Raji (cell line): ENCODE results near the gene LCE1C.

Source experiments
- POLR2A ChIP-seq: IDR thresholded peaks from 2 replicates; pipeline ENCODE4 v1.6.1; 2011; ENCODE audit warnings: low read depth, low read length, control low read depth; ENCODE audit not compliant: insufficient read depth

The LCE1C gene

GRCh38 chr1:152776361-152776760 lies 30.1 kb downstream of the LCE1C start:
- TF ChIP-seq POLR2A: no peak

GRCh38 chr1:152774875-152775274 lies 31.6 kb downstream of the LCE1C start, which contains the start of gene LCE1F:
LCE1F (plus strand) TSS chr1:152775140; CDS start chr1:152776372, 1,232 bp downstream.
- TF ChIP-seq POLR2A: no peak

DNA sequence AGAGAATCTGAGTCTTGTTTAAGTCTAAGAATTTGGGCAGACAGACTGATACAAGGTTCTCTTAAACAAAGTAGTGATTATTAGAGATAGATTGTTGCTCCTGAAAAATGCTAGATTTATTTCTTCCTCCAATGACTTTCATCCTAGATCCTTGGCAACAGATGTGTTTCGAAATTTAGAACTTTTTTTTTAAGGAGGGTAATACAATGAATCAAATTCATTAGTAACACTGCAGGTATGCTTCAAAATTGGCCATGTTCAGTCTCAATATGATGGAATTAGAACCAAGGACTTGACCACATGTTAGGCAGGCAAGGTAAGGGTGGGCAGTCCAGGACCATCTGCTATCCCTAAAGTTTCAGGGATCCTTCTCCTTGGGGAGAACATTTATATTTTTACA lies 36.0 kb downstream of the LCE1C start:
- TF ChIP-seq POLR2A: no peak

GRCh38 chr1:152768847-152769533 lies 37.5 kb downstream of the LCE1C start:
- no peak for TF ChIP-seq POLR2A

DNA sequence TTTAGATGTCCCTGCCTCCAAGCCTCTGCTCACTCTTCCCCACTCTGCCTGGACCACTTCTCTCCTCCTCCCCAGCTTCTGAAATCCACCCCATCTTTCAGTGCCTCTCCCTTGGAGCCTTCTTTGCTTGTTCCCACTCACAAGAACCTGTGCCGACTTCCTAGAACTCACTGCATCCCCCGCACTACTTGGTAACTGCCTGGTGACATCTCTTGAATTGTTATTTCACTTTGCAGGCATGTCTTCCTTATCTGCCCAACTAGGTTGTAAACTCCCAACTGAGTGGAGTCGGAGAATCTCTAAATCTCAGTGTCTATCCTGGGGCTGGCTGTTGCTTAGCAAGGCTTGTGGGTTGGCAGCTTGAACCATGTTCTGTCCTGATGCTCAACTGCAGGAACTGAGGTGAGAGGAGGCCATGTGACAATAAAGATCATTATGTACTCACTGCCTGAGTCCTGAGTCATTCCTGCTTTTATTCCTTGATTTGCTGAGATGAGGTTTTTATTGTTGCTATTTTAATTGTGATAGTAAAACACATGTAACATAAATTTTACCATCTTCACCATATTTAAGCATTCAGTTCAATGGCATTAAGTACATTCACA lies 44.7 kb downstream of the LCE1C start:
- TF ChIP-seq POLR2A: no peak

DNA sequence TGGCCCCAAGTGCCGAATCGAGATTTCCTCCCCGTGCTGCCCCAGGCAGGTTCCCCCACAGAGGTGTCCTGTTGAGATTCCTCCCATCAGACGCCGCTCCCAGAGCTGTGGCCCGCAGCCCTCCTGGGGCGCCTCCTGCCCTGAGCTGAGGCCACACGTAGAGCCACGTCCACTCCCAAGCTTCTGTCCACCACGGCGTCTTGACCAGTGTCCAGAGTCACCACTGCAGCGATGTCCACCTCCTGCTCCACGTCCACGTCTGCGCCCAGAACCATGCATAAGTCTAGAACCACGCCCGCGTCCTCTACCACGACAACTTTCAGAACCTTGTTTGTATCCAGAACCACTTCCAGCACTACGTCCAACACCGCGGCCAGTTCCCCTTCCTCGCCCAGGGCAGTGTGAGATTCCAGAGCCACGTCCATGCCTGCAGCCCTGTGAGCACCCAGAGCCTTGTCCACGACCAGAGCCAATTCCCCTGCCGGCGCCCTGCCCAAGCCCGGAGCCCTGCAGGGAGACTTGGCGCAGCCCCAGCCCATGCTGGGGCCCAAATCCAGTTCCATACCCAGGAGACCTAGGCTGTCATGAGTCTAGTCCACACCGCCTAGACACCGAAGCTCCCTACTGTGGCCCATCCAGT lies 45.8 kb downstream of the LCE1C start:
- no peak for TF ChIP-seq POLR2A

DNA sequence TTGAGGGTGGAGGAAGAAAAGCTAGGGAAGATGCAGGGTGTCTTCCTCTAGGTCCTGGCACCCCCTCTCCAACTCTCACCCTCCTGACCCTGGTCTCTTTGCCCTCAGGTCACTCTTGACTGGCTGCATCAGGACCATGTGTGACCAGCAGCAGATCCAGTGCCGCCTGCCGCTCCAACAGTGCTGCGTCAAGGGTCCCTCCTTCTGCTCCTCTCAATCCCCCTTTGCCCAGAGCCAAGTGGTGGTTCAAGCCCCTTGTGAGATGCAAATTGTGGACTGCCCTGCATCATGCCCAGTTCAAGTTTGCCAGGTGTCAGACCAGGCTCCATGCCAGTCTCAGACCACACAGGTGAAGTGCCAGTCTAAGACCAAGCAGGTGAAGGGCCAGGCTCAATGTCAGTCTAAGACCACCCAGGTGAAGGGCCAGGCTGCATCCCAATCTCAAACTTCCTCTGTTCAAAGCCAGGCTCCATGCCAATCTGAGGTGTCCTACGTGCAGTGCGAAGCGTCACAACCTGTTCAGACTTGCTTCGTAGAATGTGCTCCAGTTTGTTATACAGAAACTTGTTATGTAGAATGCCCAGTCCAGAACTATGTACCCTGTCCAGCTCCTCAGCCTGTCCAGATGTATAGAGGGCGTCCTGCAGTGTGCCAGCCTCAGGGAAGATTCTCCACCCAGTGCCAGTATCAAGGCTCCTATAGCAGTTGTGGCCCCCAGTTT lies 46.8 kb downstream of the LCE1C start:
- no peak for TF ChIP-seq POLR2A

- TF ChIP-seq POLR2A: no peak
These were observed 47.8 kb downstream of the LCE1C start for GRCh38 chr1:152758636-152759035.

DNA sequence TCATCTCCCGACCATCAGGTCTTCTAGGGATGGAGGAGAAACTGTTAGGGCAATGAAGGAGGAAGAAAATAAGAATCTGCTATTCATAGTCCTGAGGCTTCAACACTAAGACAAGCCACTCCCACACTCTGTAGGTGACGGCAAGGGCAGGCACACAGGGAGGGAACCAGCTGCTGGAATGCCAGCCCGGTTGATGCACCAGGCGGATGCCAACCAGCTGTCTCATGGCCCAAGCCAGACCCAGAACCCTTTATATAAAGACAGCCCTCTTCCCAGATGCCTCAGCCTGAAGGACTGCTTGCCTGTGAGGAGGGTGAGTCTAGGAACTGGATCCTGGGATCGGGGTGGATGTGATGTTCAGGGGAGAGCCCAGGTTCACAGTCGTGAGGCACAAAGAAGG lies 48.7 kb downstream of the LCE1C start, which contains the start of gene KPRP:
TSS of gene KPRP (plus strand) at position 279 of the 400 bp plus-strand sequence. CDS start 1,564 bp downstream, outside the sequence.
- TF ChIP-seq POLR2A: no peak

- no peak for TF ChIP-seq POLR2A
These were observed 49.6 kb downstream of the LCE1C start for GRCh38 chr1:152756872-152757271.
